CD4-positive, CD25-positive, alpha-beta regulatory T cell (primary cell): ENCODE results near the gene DCAKD. TPM values are rescaled to one million over a fixed set of nuclear protein-coding genes. Genes with fewer than 3 reads are reported as not detected.

ENCODE experiments used
- ATAC-seq, 2 donors: fragments of 150-1000 bp; cut with Tn5 transposase; one replicate each; pipeline ENCODE4 v1.10.0; 2021; ENCODE audit warnings: low read depth in 2 of 2, moderate number of reproducible peaks in 2 of 2, moderate library complexity in 1 of 2
- DNase-seq, 3 donors: peaks; one replicate each; pipeline versions ENCODE4 v3.0.0 to v3.0.0-alpha.2; 2012 to 2022; ENCODE audit warnings: mixed read lengths in 1 of 3
- H3K27ac ChIP-seq: one replicate; pipeline ENCODE4 v1.7.0; 2013; ENCODE audit warnings: mild to moderate bottlenecking, low read length; ENCODE audit not compliant: insufficient read depth, poor library complexity, severe bottlenecking
- H3K27me3 ChIP-seq: one replicate; pipeline ENCODE4 v1.7.0; 2013; ENCODE audit warnings: low read length; ENCODE audit not compliant: control insufficient read depth, insufficient read depth
- H3K36me3 ChIP-seq: one replicate; pipeline ENCODE4 v1.7.0; 2013; ENCODE audit warnings: mild to moderate bottlenecking, low read length, moderate library complexity; ENCODE audit not compliant: control insufficient read depth, insufficient read depth
- H3K4me1 ChIP-seq: 2 replicates; pipeline ENCODE4 v1.7.0; 2013; ENCODE audit warnings: mild to moderate bottlenecking, low read length; ENCODE audit not compliant: insufficient read depth, control insufficient read depth, poor library complexity, severe bottlenecking
- H3K4me3 ChIP-seq: one replicate; pipeline ENCODE4 v1.7.0; 2013; ENCODE audit warnings: low read depth, mild to moderate bottlenecking, low read length, moderate library complexity
- H3K9me3 ChIP-seq, 2 experiments: 1 replicate in 1 of 2; 2 replicates in 1 of 2; pipeline ENCODE4 v1.7.0; 2013; ENCODE audit warnings: low read length in 2 of 2, mild to moderate bottlenecking in 1 of 2, moderate library complexity in 1 of 2; ENCODE audit not compliant: control insufficient read depth in 2 of 2
- H3K27ac Mint-ChIP-seq, 3 donors: one replicate each; pipeline ENCODE4 v1.8.0; 2020 to 2022; ENCODE audit warnings: mild to moderate bottlenecking in 3 of 3, mixed read lengths in 3 of 3, moderate library complexity in 2 of 3
- H3K27me3 Mint-ChIP-seq: one replicate; pipeline ENCODE4 v1.8.0; 2022; ENCODE audit warnings: mild to moderate bottlenecking, mixed read lengths
- H3K36me3 Mint-ChIP-seq: one replicate; pipeline ENCODE4 v1.8.0; 2020; ENCODE audit warnings: mixed read lengths
- H3K4me1 Mint-ChIP-seq, 4 donors: one replicate each; pipeline ENCODE4 v1.8.0; 2020 to 2022; ENCODE audit warnings: mixed read lengths in 4 of 4, mild to moderate bottlenecking in 1 of 4
- H3K4me3 Mint-ChIP-seq, 4 donors: one replicate each; pipeline ENCODE4 v1.8.0; 2020 to 2022; ENCODE audit warnings: mild to moderate bottlenecking in 4 of 4, mixed read lengths in 4 of 4, moderate library complexity in 3 of 4
- H3K9me3 Mint-ChIP-seq, 7 donors: one replicate each; pipeline ENCODE4 v1.8.0; 2020 to 2022; ENCODE audit warnings: mixed read lengths in 7 of 7, mild to moderate bottlenecking in 3 of 7, moderate library complexity in 2 of 7
- polyA plus RNA-seq, 4 donors: library from polyadenylated mRNA; unstranded; fragments of 300-500 nt; fragmentation: Illumina TruSeq; gene quantifications; one replicate each; pipeline ENCODE4 v1.2.3, GENCODE V29; 2021
- total RNA-seq: library from RNA; stranded (reverse); gene quantifications from one replicate; pipeline ENCODE4 v1.2.3, GENCODE V29; 2022

DCAKD gene
- total and polyA plus RNA-seq, 5 donors from 2014 or later, result 10.0 to 20.7 (median 14.7) TPM

GRCh38 chr17:45036691-45037090, 14.7 kb downstream of the DCAKD start:
- no peak for ATAC-seq
- H3K27ac ChIP-seq, result no peak overlapping the region
- no peaks in the 10 kb centered on the region for H3K9me3 ChIP-seq

GRCh38 chr17:45035848-45036247, 15.6 kb downstream of the DCAKD start:
- Mint-ChIP-seq H3K36me3 (peaks cover 19% of the 10 kb centered on the region), H3K27ac (no peak overlapping the region), H3K4me3 (no peak overlapping the region), H3K9me3 (no peaks in the 10 kb centered on the region), H3K4me1 (peaks cover 0 to 8% (median 2%) of the 10 kb centered on the region in 4 donors), H3K27me3 (no peaks in the 10 kb centered on the region)
- DNase-seq, result no peak
- Histone ChIP-seq H3K4me1 (no peaks in the 10 kb centered on the region), H3K36me3 (peaks cover 34% of the 10 kb centered on the region), H3K27me3 (no peaks in the 10 kb centered on the region), H3K27ac (no peak overlapping the region), H3K9me3 (no peaks in the 10 kb centered on the region), H3K4me3 (no peak overlapping the region)
- ATAC-seq, result peak in 1 of 2 donors; percentile 20

More at GRCh38 chr17:45036691-45037090, 14.7 kb downstream of the DCAKD start:
- no peak for DNase-seq
- Histone ChIP-seq H3K36me3 (peaks cover 26% of the 10 kb centered on the region), H3K4me3 (no peak overlapping the region), H3K27me3 (no peaks in the 10 kb centered on the region), H3K4me1 (no peaks in the 10 kb centered on the region)
- H3K4me3 Mint-ChIP-seq, result no peak overlapping the region
- H3K36me3 Mint-ChIP-seq, result peaks cover 14% of the 10 kb centered on the region
- peaks cover 0 to 12% (median 2%) of the 10 kb centered on the region in 4 donors for H3K4me1 Mint-ChIP-seq
- peak overlapping the region in 1 of 3 donors; percentile 42 for H3K27ac Mint-ChIP-seq
- H3K27me3 Mint-ChIP-seq, result no peaks in the 10 kb centered on the region
- no peaks in the 10 kb centered on the region for H3K9me3 Mint-ChIP-seq

- Histone ChIP-seq H3K27ac (no peak overlapping the region), H3K4me1 (no peaks in the 10 kb centered on the region), H3K36me3 (peaks cover 44% of the 10 kb centered on the region), H3K9me3 (no peaks in the 10 kb centered on the region), H3K27me3 (no peaks in the 10 kb centered on the region), H3K4me3 (no peak overlapping the region)
- no peak overlapping the region for H3K4me3 Mint-ChIP-seq
- H3K36me3 Mint-ChIP-seq, result peaks cover 25% of the 10 kb centered on the region
- no peak overlapping the region for H3K27ac Mint-ChIP-seq
- no peaks in the 10 kb centered on the region for H3K27me3 Mint-ChIP-seq
- H3K4me1 Mint-ChIP-seq, result peaks cover 0 to 8% (median 2%) of the 10 kb centered on the region in 4 donors
- H3K9me3 Mint-ChIP-seq, result no peaks in the 10 kb centered on the region
- no peak for DNase-seq
- no peak for ATAC-seq
Measured at GRCh38 chr17:45034599-45034998, 16.8 kb downstream of the DCAKD start.

GRCh38 chr17:45032174-45032541, 19.3 kb downstream of the DCAKD start:
- peaks cover 25% of the 10 kb centered on the region for H3K36me3 Mint-ChIP-seq
- Histone ChIP-seq H3K4me3 (no peak overlapping the region), H3K27me3 (no peaks in the 10 kb centered on the region), H3K36me3 (peaks cover 51% of the 10 kb centered on the region), H3K9me3 (no peaks in the 10 kb centered on the region), H3K4me1 (no peaks in the 10 kb centered on the region), H3K27ac (no peak overlapping the region)
- no peaks in the 10 kb centered on the region for H3K9me3 Mint-ChIP-seq
- no peaks in the 10 kb centered on the region for H3K27me3 Mint-ChIP-seq
- H3K4me1 Mint-ChIP-seq, result peaks cover 0 to 4% (median under 1%) of the 10 kb centered on the region in 4 donors
- no peak for DNase-seq
- H3K27ac Mint-ChIP-seq, result no peak overlapping the region
- H3K4me3 Mint-ChIP-seq, result no peak overlapping the region
- ATAC-seq, result no peak

DNA sequence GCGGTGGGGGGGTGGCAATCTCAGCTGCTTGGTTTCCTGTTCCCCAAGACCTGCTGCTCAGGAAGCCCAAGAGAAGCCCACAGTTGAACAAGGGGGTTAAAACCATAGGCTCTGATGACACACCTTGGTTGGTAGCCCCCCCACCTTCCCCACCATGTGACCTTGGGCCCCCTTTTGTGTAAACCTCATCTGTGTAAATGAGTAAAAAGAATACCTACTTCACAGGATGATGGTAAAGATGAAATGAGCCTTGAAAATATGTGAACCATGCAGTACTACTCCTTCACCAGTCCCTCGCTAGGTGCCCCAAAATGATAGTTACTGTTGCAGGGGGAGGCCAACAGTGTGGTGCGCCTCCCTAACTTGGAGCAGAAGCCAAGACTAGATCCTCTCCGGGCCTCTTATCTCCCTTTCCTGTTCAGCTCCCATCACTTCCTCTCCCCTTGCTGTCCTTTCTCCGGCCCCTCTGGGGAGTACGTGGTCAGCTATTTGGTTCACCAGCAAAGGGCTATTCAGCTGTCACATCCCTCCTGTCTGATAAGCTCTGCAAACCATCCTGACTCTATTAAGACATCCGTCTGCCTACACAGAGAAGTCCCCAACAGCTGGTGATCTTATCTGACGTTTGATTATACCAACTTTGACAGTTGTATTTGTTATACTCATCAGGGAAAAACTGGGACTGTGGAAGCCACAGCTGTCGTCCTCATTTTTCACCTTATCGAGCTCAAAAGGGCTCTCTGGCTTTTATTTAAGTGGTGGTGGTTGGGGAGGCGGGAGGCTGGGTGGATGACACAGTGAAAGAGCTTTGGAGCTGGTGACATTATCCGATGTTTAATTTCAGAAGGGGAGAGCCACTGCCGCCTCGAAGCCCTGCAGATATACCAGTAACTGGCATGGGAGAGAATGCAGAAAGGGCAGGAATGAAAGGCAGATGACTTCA, 19.9 kb downstream of the DCAKD start:
- H3K4me1 ChIP-seq, result no peaks in the 10 kb centered on the region
- no peak overlapping the region for H3K4me3 Mint-ChIP-seq
- peak overlapping the region in 1 of 3 donors; percentile 45 for H3K27ac Mint-ChIP-seq
- no peaks in the 10 kb centered on the region for H3K9me3 Mint-ChIP-seq
- peaks cover 25% of the 10 kb centered on the region for H3K36me3 Mint-ChIP-seq
- no peak overlapping the region for H3K4me3 ChIP-seq
- H3K4me1 Mint-ChIP-seq, result peaks cover 0 to 4% (median 0%) of the 10 kb centered on the region in 4 donors
- no peaks in the 10 kb centered on the region for H3K27me3 ChIP-seq
- DNase-seq, result no peak
- H3K36me3 ChIP-seq, result peaks cover 53% of the 10 kb centered on the region
- no peak overlapping the region for H3K27ac ChIP-seq
- H3K27me3 Mint-ChIP-seq, result no peaks in the 10 kb centered on the region
- no peaks in the 10 kb centered on the region for H3K9me3 ChIP-seq
- ATAC-seq, result no peak

DNA sequence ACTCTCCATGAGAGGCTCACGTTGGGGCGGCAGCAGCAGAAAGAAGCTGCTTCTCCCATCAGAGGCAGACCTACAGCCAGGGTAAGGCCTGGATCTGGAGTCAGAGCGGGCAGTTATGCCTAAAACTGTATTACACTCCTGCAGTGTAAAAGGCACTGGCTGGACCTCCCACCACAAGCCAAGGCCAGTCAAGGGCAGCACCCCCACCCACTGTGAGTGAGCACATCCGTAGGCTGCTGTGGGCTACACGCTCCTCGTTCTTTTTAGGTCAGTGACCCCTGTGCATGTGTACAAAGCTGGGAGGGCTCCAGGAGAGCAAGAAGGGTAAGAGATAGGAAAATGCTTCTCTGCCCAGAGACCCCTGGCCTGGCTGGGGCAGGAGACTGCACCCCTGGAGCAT, 20.7 kb downstream of the DCAKD start:
- no peaks in the 10 kb centered on the region for H3K9me3 ChIP-seq
- Mint-ChIP-seq H3K27me3 (no peaks in the 10 kb centered on the region), H3K4me1 (peaks cover 0 to 4% (median 0%) of the 10 kb centered on the region in 4 donors), H3K4me3 (no peak overlapping the region), H3K36me3 (peaks cover 25% of the 10 kb centered on the region), H3K27ac (no peak overlapping the region), H3K9me3 (no peaks in the 10 kb centered on the region)
- H3K27ac ChIP-seq, result no peak overlapping the region
- H3K4me1 ChIP-seq, result no peaks in the 10 kb centered on the region
- H3K36me3 ChIP-seq, result peaks cover 54% of the 10 kb centered on the region
- no peak overlapping the region for H3K4me3 ChIP-seq
- DNase-seq (no peak), ATAC-seq (no peak)
- H3K27me3 ChIP-seq, result no peaks in the 10 kb centered on the region

- H3K4me3 Mint-ChIP-seq, result no peak overlapping the region
- peaks cover 0 to 4% (median 0%) of the 10 kb centered on the region in 4 donors for H3K4me1 Mint-ChIP-seq
- no peaks in the 10 kb centered on the region for H3K27me3 Mint-ChIP-seq
- no peak overlapping the region for H3K27ac ChIP-seq
- no peak overlapping the region for H3K27ac Mint-ChIP-seq
- H3K4me1 ChIP-seq, result no peaks in the 10 kb centered on the region
- H3K36me3 Mint-ChIP-seq, result peaks cover 25% of the 10 kb centered on the region
- H3K9me3 ChIP-seq, result no peaks in the 10 kb centered on the region
- no peaks in the 10 kb centered on the region for H3K27me3 ChIP-seq
- H3K9me3 Mint-ChIP-seq, result no peaks in the 10 kb centered on the region
- H3K36me3 ChIP-seq, result peaks cover 54% of the 10 kb centered on the region
- ATAC-seq (no peak), DNase-seq (no peak)
- no peak overlapping the region for H3K4me3 ChIP-seq
Measured at GRCh38 chr17:45029758-45030423, 21.5 kb downstream of the DCAKD start.
